DOHH2 (cell line): Measurements from ENCODE around the gene RNF145.

ENCODE experiments used
- CTCF ChIP-seq: fragments of 200-600 bp; sonication (generic); IDR thresholded peaks from one replicate; pipeline ENCODE4 v1.5.1; 2014; ENCODE audit warnings: antibody characterized with exemption, mild to moderate bottlenecking, low read depth, low read length; ENCODE audit not compliant: poor library complexity, severe bottlenecking
- EZH2phosphoT487 ChIP-seq: fragments of 200-600 bp; sonication (generic); IDR thresholded peaks from 2 replicates; pipeline ENCODE4 v1.6.1; 2017; ENCODE audit warnings: borderline replicate concordance, mild to moderate bottlenecking, antibody characterized with exemption, low read length, moderate library complexity, mixed read lengths

GRCh38 chr5:159186319-159186718 is 23.0 kb downstream of the RNF145 start:
- no peak for TF ChIP-seq CTCF
- TF ChIP-seq EZH2phosphoT487 = no peak
